Right lobe of liver (tissue), 6 donors: ENCODE data around the gene EEF1AKMT3. TPM values are rescaled to one million over a fixed set of nuclear protein-coding genes. Genes with fewer than 3 reads are reported as not detected.

ENCODE experiments used
- ATAC-seq, 4 donors: fragments of 200-7000 bp; cut with Tn5 transposase; one replicate each; pipeline ENCODE4 v1.9.1; 2020; ENCODE audit warnings: mild to moderate bottlenecking in 4 of 4, moderate library complexity in 4 of 4
- DNase-seq, 3 donors: peaks; one replicate each; pipeline ENCODE4 v3.0.0-alpha.2; 2020
- H3K27ac ChIP-seq, 3 donors: fragments of 200-600 bp; one replicate each; pipeline ENCODE4 v1.8.0; 2022
- H3K27me3 ChIP-seq, 2 donors: fragments of 200-600 bp; one replicate each; pipeline ENCODE4 v1.8.0; 2022
- H3K36me3 ChIP-seq, 4 donors: fragments of 200-600 bp; sonication (generic) in 1 of 4; one replicate each; pipeline versions ENCODE4 v1.5.1 to v1.8.0; 2017 to 2022; ENCODE audit warnings: control low read depth in 1 of 4
- H3K4me1 ChIP-seq, 4 donors: fragments of 200-600 bp; sonication (generic) in 1 of 4; one replicate each; pipeline versions ENCODE4 v1.5.1 to v1.8.0; 2017 to 2022; ENCODE audit warnings: control low read depth in 1 of 4
- H3K4me3 ChIP-seq, 3 donors: fragments of 200-600 bp; one replicate each; pipeline ENCODE4 v1.8.0; 2022
- H3K9me3 ChIP-seq, 4 donors: fragments of 200-600 bp; sonication (generic) in 1 of 4; one replicate each; pipeline versions ENCODE4 v1.5.1 to v1.8.0; 2017 to 2022; ENCODE audit warnings: control low read depth in 1 of 4
- CTCF ChIP-seq, 4 donors: fragments of 200-600 bp in 3 of 4; fragments of 450-650 bp in 1 of 4; IDR thresholded peaks; one replicate each; pipeline versions ENCODE4 v1.5.1 to v1.8.0; 2016 to 2022; ENCODE audit warnings: antibody characterized with exemption in 4 of 4, mild to moderate bottlenecking in 2 of 4
- POLR2A ChIP-seq: fragments of 450-650 bp; IDR thresholded peaks from one replicate; pipeline ENCODE4 v1.6.1; 2017; ENCODE audit warnings: antibody characterized with exemption, mild to moderate bottlenecking
- WGBS: methylation state at CpG from one replicate; pipeline ENCODE4 v1.1.6; 2018; ENCODE audit warnings: low coverage, low lambda C conversion rate; ENCODE audit not compliant: insufficient coverage; ENCODE audit errors: missing lambda C conversion rate; 5-methylcytosine and 5-hydroxymethylcytosine counted together
- intact Hi-C, 2 donors: fragments of 100-400 bp; cut with DNase I; formaldehyde crosslinking; loops; one replicate each; pipeline versions ENCODE4 v1.11.2 to v1.14.1; 2022
- total RNA-seq, 6 experiments: library from RNA; depleted of rRNA in 2 of 6; stranded (reverse); fragments of >200 nt in 2 of 6; fragmentation: NEBNext Ultra II Directional in 3 of 6; extraction: Animal tissue kit (Norgen Biotek cat#: 25700) in 3 of 6; gene quantifications; one replicate each; pipeline versions ENCODE4 v1.1.0 to v1.2.4, GENCODE V29; 2016 to 2023
- donor health status: DM: no; HTN: yes; CAD: no.
- donor health status: DM: no; HTN: no; CAD: no.
- donor health status: DM: no; HTN: no; CAD: no.
- donor health status: DM: no; HTN: yes; CAD: no.
- donor health status: DM: no; HTN: yes; CAD: no.

EEF1AKMT3 gene
- total RNA-seq, 6 experiments from 2014 or later, result 3.2 to 5.5 (median 3.7) TPM

GRCh38 chr12:57755454-57756372, 16.7 kb upstream of the EEF1AKMT3 start:
- ATAC-seq (peak; percentile 1 to 8 (median 2)), DNase-seq (peak in 2 of 3 donors; percentile 57 to 67)
- Histone ChIP-seq H3K4me3 (peak overlapping the region; percentile 49 to 63 (median 56)), H3K9me3 (no peaks in the 10 kb centered on the region), H3K27ac (no peak overlapping the region), H3K36me3 (no peaks in the 10 kb centered on the region), H3K4me1 (peaks cover 0 to 15% (median 3%) of the 10 kb centered on the region in 4 donors), H3K27me3 (no peaks in the 10 kb centered on the region)
- 1% methylated on average over 7 of the region's 76 CpGs for WGBS
- TF ChIP-seq POLR2A, result peak; percentile 24
- no peak for TF ChIP-seq CTCF (IDR thresholded peaks at IDR 0.05)
- intact Hi-C loops, result no loop called here

- Histone ChIP-seq H3K27me3 (no peaks in the 10 kb centered on the region), H3K9me3 (no peaks in the 10 kb centered on the region), H3K4me1 (peaks cover 0 to 15% (median 0%) of the 10 kb centered on the region in 4 donors), H3K36me3 (no peaks in the 10 kb centered on the region), H3K27ac (no peak overlapping the region), H3K4me3 (peak overlapping the region; percentile 49 to 63 (median 56))
- 42% methylated on average over 11 of the region's 22 CpGs for WGBS
- DNase-seq, result peak in 1 of 3 donors; percentile 52
- intact Hi-C loops, result no loop called here
- TF ChIP-seq POLR2A, result no peak
- peak; percentile 27 to 57 (median 49) for TF ChIP-seq CTCF (IDR thresholded peaks at IDR 0.05)
- ATAC-seq, result no peak
Observed at GRCh38 chr12:57756406-57757341, 15.7 kb upstream of the EEF1AKMT3 start.

- Histone ChIP-seq H3K4me3 (no peak overlapping the region), H3K27me3 (no peaks in the 10 kb centered on the region), H3K4me1 (peaks cover 0 to 12% (median 0%) of the 10 kb centered on the region in 4 donors), H3K9me3 (no peaks in the 10 kb centered on the region), H3K27ac (no peak overlapping the region), H3K36me3 (no peaks in the 10 kb centered on the region)
- ATAC-seq, result no peak
- no peak for DNase-seq
- intact Hi-C loops, result no loop called here
- 100% methylated on average over 4 of the region's 4 CpGs for WGBS
- TF ChIP-seq CTCF (IDR thresholded peaks at IDR 0.05), result no peak
- no peak for TF ChIP-seq POLR2A
Observed at GRCh38 chr12:57757771-57758170, 14.6 kb upstream of the EEF1AKMT3 start.

GRCh38 chr12:57758552-57759359, 13.7 kb upstream of the EEF1AKMT3 start:
- Histone ChIP-seq H3K36me3 (no peaks in the 10 kb centered on the region), H3K4me1 (peaks cover 0 to 10% (median 0%) of the 10 kb centered on the region in 4 donors), H3K27ac (no peak overlapping the region), H3K4me3 (no peak overlapping the region), H3K9me3 (no peaks in the 10 kb centered on the region), H3K27me3 (no peaks in the 10 kb centered on the region)
- TF ChIP-seq CTCF (IDR thresholded peaks at IDR 0.05) (no peak), POLR2A (no peak)
- intact Hi-C loops, result no loop called here
- no peak for ATAC-seq
- 86% methylated on average over 6 of the region's 25 CpGs for WGBS
- DNase-seq, result no peak
